Neural cell (in vitro differentiated cells): ENCODE data around the gene METRN. TPM values are rescaled to one million over a fixed set of nuclear protein-coding genes. Genes with fewer than 3 reads are reported as not detected.

ENCODE experiments used
- H2AFZ ChIP-seq: fragments of 200-600, 300-800 bp; sonication (generic), shearing (Covaris generic); 2 replicates; pipeline ENCODE4 v1.6.0; 2014; ENCODE audit warnings: low read depth, mild to moderate bottlenecking, antibody characterized with exemption, low read length, moderate library complexity
- H3F3A ChIP-seq: fragments of 200-600 bp; shearing (Covaris generic); 2 replicates; pipeline ENCODE4 v1.6.1; 2016; ENCODE audit warnings: mild to moderate bottlenecking, moderate library complexity, mixed read lengths, antibody characterized with exemption, low read length; ENCODE audit not compliant: insufficient read depth, poor library complexity, severe bottlenecking
- H3K27ac ChIP-seq: fragments of 200-600, 300-800 bp; sonication (generic), shearing (Covaris generic); 2 replicates; pipeline ENCODE4 v1.5.1; 2014; ENCODE audit warnings: mild to moderate bottlenecking, low read length, moderate library complexity
- H3K27me3 ChIP-seq: fragments of 300-800, 200-600 bp; sonication (generic), shearing (Covaris generic); 2 replicates; pipeline ENCODE4 v1.6.0; 2014; ENCODE audit warnings: mild to moderate bottlenecking, low read depth, low read length, moderate library complexity; ENCODE audit not compliant: insufficient read depth
- H3K36me3 ChIP-seq: fragments of 300-800, 200-600 bp; sonication (generic), shearing (Covaris generic); 2 replicates; pipeline ENCODE4 v1.5.1; 2014; ENCODE audit warnings: mild to moderate bottlenecking, antibody characterized with exemption, low read length, moderate library complexity; ENCODE audit not compliant: insufficient read depth
- H3K4me2 ChIP-seq: fragments of 300-800, 200-600 bp; sonication (generic), shearing (Covaris generic); 2 replicates; pipeline ENCODE4 v1.6.0; 2014; ENCODE audit warnings: mild to moderate bottlenecking, low read length
- H3K4me3 ChIP-seq: fragments of 300-800, 200-600 bp; sonication (generic), shearing (Covaris generic); 2 replicates; pipeline ENCODE4 v1.5.1; 2014; ENCODE audit warnings: mild to moderate bottlenecking, low read length, moderate library complexity
- H3K79me2 ChIP-seq: fragments of 200-600 bp; shearing (Covaris generic); replicated peaks from 2 replicates; pipeline ENCODE4 v1.6.0; 2014; ENCODE audit warnings: mild to moderate bottlenecking, low read length, moderate library complexity; ENCODE audit not compliant: insufficient read depth
- H3K9ac ChIP-seq: fragments of 300-800, 200-600 bp; sonication (generic), shearing (Covaris generic); 2 replicates; pipeline ENCODE4 v1.6.1; 2016; ENCODE audit warnings: mild to moderate bottlenecking, low read length, mixed read lengths
- H3K9me2 ChIP-seq: fragments of 200-600 bp; shearing (Covaris generic); 2 replicates; pipeline ENCODE4 v1.6.1; 2016; ENCODE audit warnings: mild to moderate bottlenecking, low read length, mixed read lengths; ENCODE audit not compliant: insufficient read depth
- H3K9me3 ChIP-seq: fragments of 200-600, 300-800 bp; sonication (generic), shearing (Covaris generic); 2 replicates; pipeline ENCODE4 v1.6.1; 2016; ENCODE audit warnings: mild to moderate bottlenecking, mixed run types, low read length, moderate library complexity, mixed read lengths
- H4K20me1 ChIP-seq: fragments of 200-600 bp; shearing (Covaris generic); 2 replicates; pipeline ENCODE4 v1.6.1; 2016; ENCODE audit warnings: mild to moderate bottlenecking, mixed run types; ENCODE audit not compliant: insufficient read depth
- CTCF ChIP-seq: fragments of 450-650 bp; IDR thresholded peaks from 2 replicates; pipeline ENCODE4 v1.5.1; 2014; ENCODE audit warnings: antibody characterized with exemption, mild to moderate bottlenecking, moderate library complexity; ENCODE audit not compliant: poor library complexity, severe bottlenecking
- EP300 ChIP-seq: fragments of 450-650 bp; conservative IDR thresholded peaks from 2 replicates; pipeline ENCODE4 v1.6.1; 2014; ENCODE audit warnings: antibody characterized with exemption, mild to moderate bottlenecking, moderate library complexity; ENCODE audit not compliant: poor library complexity, severe bottlenecking
- EZH2 ChIP-seq: fragments of 200-600, 300-800 bp; shearing (Covaris generic), sonication (generic); IDR thresholded peaks from 2 replicates; pipeline ENCODE4 v1.6.1; 2014; ENCODE audit warnings: antibody characterized with exemption, low read length, borderline replicate concordance, mild to moderate bottlenecking; ENCODE audit not compliant: insufficient read depth, poor library complexity, severe bottlenecking
- MXI1 ChIP-seq: fragments of 450-650 bp; conservative IDR thresholded peaks from 2 replicates; pipeline ENCODE4 v1.6.1; 2014; ENCODE audit warnings: antibody characterized with exemption, mild to moderate bottlenecking; ENCODE audit not compliant: poor library complexity, severe bottlenecking
- POLR2AphosphoS5 ChIP-seq: IDR thresholded peaks from 2 replicates; pipeline ENCODE4 v1.6.1; 2012
- RAD21 ChIP-seq: fragments of 450-650 bp; conservative IDR thresholded peaks from 2 replicates; pipeline ENCODE4 v1.6.1; 2014; ENCODE audit warnings: antibody characterized with exemption, mild to moderate bottlenecking, moderate library complexity
- REST ChIP-seq: IDR thresholded peaks from 2 replicates; pipeline ENCODE4 v1.6.1; 2012; ENCODE audit warnings: borderline replicate concordance
- SMC3 ChIP-seq: fragments of 450-650 bp; conservative IDR thresholded peaks from 2 replicates; pipeline ENCODE4 v1.6.1; 2014; ENCODE audit warnings: antibody characterized with exemption, mild to moderate bottlenecking, moderate library complexity; ENCODE audit not compliant: poor library complexity
- TAF1 ChIP-seq: IDR thresholded peaks from 2 replicates; pipeline ENCODE4 v1.6.1; 2012; ENCODE audit warnings: low read depth
- polyA plus RNA-seq: library from polyadenylated mRNA; depleted of rRNA; stranded (reverse); fragments of >200 nt; gene quantifications from 2 replicates; pipeline ENCODE4 v1.2.3, GENCODE V29; 2014

The METRN gene
- polyA plus RNA-seq, 1 donor from 2014 or later, result 37.6 TPM

GRCh38 chr16:726438-727290 lies 11.7 kb downstream of the METRN start, which contains the start of the genes CCDC78 and HAGHL:
CCDC78 (minus strand) TSS chr16:726443; CDS start chr16:726367, 76 bp downstream.
HAGHL (plus strand) TSS chr16:727106; CDS start chr16:727510, 404 bp downstream.
- Histone ChIP-seq H3K9ac (peak within 1 kb of the TSS; percentile 68), H3K36me3 (no peaks in the 10 kb centered on the region), H3F3A (no peaks in the 10 kb centered on the region), H3K27me3 (peaks cover 7% of the 10 kb centered on the region), H3K27ac (no peak within 1 kb of the TSS), H3K79me2 (no peaks in the 10 kb centered on the region), H3K4me3 (peak within 1 kb of the TSS; percentile 83), H4K20me1 (no peaks in the 10 kb centered on the region), H3K9me3 (no peaks in the 10 kb centered on the region), H3K9me2 (no peaks in the 10 kb centered on the region), H3K4me2 (peak within 1 kb of the TSS; percentile 86), H2AFZ (no peak within 1 kb of the TSS)
- TF ChIP-seq POLR2AphosphoS5 (no peak), TAF1 (no peak), EP300 (no peak), SMC3 (no peak), CTCF (no peak), MXI1 (no peak), EZH2 (no peak), REST (no peak), RAD21 (no peak)

- Histone ChIP-seq H3K9ac (peak overlapping the region; percentile 68), H3K9me3 (no peaks in the 10 kb centered on the region), H3K9me2 (no peaks in the 10 kb centered on the region), H3K4me3 (peak overlapping the region; percentile 83), H3K27ac (no peak overlapping the region), H3F3A (no peaks in the 10 kb centered on the region), H4K20me1 (no peaks in the 10 kb centered on the region), H3K27me3 (peaks cover 7% of the 10 kb centered on the region), H3K79me2 (no peaks in the 10 kb centered on the region), H3K36me3 (no peaks in the 10 kb centered on the region), H3K4me2 (peak overlapping the region; percentile 86), H2AFZ (no peak overlapping the region)
- no peak for TF ChIP-seq POLR2AphosphoS5
- TF ChIP-seq EZH2, result no peak
- no peak for TF ChIP-seq EP300
- no peak for TF ChIP-seq RAD21
- TF ChIP-seq MXI1, result peak; percentile 27
- TF ChIP-seq TAF1, result peak; percentile 9
- TF ChIP-seq CTCF, result no peak
Observed at GRCh38 chr16:727291-727977, 12.5 kb downstream of the METRN start.
